Esophagus muscularis mucosa (tissue), 3 donors: Measurements from ENCODE around the gene NPEPL1.

Source experiments
- POLR2A ChIP-seq: fragments of 450-650 bp; IDR thresholded peaks from one replicate; pipeline ENCODE4 v1.6.1; 2017; ENCODE audit warnings: antibody characterized with exemption, moderate library complexity, mild to moderate bottlenecking, low read depth
- TF ChIP-seq, protein P1 (sequence below), 3 experiments: fragments of 200-600 bp in 2 of 3; fragments of 450-650 bp in 1 of 3; sonication (generic) in 2 of 3; IDR thresholded peaks; one replicate each; pipeline ENCODE4 v1.5.1; 2017 to 2019; ENCODE audit warnings: antibody characterized with exemption in 3 of 3, mild to moderate bottlenecking in 2 of 3, moderate library complexity in 1 of 3

DNA sequence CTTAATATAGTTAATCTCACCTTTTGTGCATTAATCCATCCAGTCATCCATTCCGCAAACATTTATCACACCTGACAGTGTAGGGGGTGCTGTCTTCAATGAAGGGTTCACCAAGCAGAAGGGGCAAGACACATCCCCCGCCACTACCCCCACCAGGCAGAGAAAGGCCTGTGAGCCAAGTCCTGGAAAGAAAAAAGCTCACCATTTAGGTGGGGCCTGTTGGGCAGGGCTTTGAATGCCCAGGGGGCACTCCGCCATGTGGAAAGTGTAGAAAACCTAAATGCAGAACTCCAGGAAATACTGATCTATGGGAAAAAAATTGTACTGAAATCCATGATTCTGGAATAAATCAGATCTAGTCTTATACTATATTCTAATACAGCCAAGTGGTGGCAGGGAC, 46.3 kb upstream of the NPEPL1 start:
- TF ChIP-seq POLR2A, result no peak
- TF ChIP-seq, protein P1, sequence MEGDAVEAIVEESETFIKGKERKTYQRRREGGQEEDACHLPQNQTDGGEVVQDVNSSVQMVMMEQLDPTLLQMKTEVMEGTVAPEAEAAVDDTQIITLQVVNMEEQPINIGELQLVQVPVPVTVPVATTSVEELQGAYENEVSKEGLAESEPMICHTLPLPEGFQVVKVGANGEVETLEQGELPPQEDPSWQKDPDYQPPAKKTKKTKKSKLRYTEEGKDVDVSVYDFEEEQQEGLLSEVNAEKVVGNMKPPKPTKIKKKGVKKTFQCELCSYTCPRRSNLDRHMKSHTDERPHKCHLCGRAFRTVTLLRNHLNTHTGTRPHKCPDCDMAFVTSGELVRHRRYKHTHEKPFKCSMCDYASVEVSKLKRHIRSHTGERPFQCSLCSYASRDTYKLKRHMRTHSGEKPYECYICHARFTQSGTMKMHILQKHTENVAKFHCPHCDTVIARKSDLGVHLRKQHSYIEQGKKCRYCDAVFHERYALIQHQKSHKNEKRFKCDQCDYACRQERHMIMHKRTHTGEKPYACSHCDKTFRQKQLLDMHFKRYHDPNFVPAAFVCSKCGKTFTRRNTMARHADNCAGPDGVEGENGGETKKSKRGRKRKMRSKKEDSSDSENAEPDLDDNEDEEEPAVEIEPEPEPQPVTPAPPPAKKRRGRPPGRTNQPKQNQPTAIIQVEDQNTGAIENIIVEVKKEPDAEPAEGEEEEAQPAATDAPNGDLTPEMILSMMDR (IDR thresholded peaks at IDR 0.05), result no peak
